ENCODE results near the gene ZNF385C.

- TF ChIP-seq CTCF (conservative IDR thresholded peaks at IDR 0.05) (no peak), ZFX (IDR thresholded peaks at IDR 0.05) (no peak)
These were observed 5.1 kb upstream of the ZNF385C start for GRCh38 chr17:42103221-42103954.
